ENCODE data around the gene FBXO3. TPM values are rescaled to one million over a fixed set of nuclear protein-coding genes. Genes with fewer than 3 reads are reported as not detected.

Gene FBXO3
- total and polyA plus RNA-seq, 2 of the 13 experiments (the other 11 are each of a cell fraction or from before 2014, with no cell fraction given), result 20.4 to 27.6 TPM

DNA sequence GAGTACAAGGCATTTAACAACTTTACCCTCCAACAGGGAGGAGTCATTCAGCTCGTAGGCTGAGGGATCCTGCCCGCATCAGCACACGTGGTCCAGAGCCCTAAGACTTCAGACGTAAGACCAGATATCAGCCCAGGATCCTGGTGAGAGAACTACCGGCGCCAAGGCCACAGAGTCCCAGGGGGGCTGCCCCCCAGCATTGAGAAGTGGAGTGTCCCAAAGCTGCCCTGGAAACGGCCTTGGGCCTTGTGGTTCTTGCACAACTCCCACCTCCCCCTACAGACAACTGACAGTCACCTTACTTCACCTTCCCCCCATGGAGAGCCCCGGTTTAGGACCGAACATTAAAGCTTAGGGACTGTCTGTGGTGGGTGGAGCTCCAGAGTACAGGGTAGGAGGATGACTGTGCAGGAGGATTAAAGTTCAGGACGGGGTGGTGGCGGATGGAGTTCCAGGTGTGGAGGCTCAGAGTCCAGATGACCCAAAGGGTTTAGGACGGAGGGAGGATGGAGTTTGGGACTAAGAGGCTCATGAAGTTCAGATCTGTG lies 74.7 kb downstream of the FBXO3 start (continued):
- TF ChIP-seq, protein P1, sequence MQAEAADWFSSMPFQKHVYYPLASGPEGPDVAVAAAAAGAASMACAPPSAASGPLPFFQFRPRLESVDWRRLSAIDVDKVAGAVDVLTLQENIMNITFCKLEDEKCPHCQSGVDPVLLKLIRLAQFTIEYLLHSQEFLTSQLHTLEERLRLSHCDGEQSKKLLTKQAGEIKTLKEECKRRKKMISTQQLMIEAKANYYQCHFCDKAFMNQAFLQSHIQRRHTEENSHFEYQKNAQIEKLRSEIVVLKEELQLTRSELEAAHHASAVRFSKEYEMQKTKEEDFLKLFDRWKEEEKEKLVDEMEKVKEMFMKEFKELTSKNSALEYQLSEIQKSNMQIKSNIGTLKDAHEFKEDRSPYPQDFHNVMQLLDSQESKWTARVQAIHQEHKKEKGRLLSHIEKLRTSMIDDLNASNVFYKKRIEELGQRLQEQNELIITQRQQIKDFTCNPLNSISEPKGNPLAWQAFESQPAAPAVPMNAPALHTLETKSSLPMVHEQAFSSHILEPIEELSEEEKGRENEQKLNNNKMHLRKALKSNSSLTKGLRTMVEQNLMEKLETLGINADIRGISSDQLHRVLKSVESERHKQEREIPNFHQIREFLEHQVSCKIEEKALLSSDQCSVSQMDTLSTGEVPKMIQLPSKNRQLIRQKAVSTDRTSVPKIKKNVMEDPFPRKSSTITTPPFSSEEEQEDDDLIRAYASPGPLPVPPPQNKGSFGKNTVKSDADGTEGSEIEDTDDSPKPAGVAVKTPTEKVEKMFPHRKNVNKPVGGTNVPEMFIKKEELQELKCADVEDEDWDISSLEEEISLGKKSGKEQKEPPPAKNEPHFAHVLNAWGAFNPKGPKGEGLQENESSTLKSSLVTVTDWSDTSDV (CRISPR knock-in tag; IDR thresholded peaks at IDR 0.05), result no peak
- TF ChIP-seq FLYWCH1 (CRISPR knock-in tag; IDR thresholded peaks at IDR 0.05) (no peak), ZNF768 (CRISPR knock-in tag; IDR thresholded peaks at IDR 0.05) (no peak), NONO (IDR thresholded peaks at IDR 0.05) (no peak), NONO (CRISPR knock-in tag; conservative IDR thresholded peaks at IDR 0.05) (no peak), NFIB (CRISPR knock-in tag; IDR thresholded peaks at IDR 0.05; ENCODE audit: borderline replicate concordance) (no peak), KMT2B (CRISPR knock-in tag; IDR thresholded peaks at IDR 0.05) (peak; percentile 28; the same call in 1 of the 2 replicates), EHMT2 (IDR thresholded peaks at IDR 0.05; ENCODE audit: borderline replicate concordance, low read depth, low read length) (peak; percentile 50; the same call in 1 of the 2 replicates), TBP (CRISPR knock-in tag; IDR thresholded peaks at IDR 0.05) (no peak), GABPA (IDR thresholded peaks at IDR 0.05; ENCODE audit: low read depth, low read length) (no peak), GABPA (CRISPR knock-in tag; IDR thresholded peaks at IDR 0.05; ENCODE audit: low read depth) (no peak), ZSCAN20 (CRISPR knock-in tag; IDR thresholded peaks at IDR 0.05; ENCODE audit: borderline replicate concordance) (no peak), TCF7 (IDR thresholded peaks at IDR 0.05; ENCODE audit: low read depth) (peak; percentile 44), ZNF350 (CRISPR knock-in tag; IDR thresholded peaks at IDR 0.05; ENCODE audit: borderline replicate concordance, low read depth) (peak; percentile 94), ZNF749 (CRISPR knock-in tag; IDR thresholded peaks at IDR 0.05; ENCODE audit: borderline replicate concordance) (no peak; the same call in 1 of the 2 replicates), SNAI1 (CRISPR knock-in tag; IDR thresholded peaks at IDR 0.05; ENCODE audit: borderline replicate concordance) (no peak), THYN1 (CRISPR knock-in tag; IDR thresholded peaks at IDR 0.05; ENCODE audit: borderline replicate concordance, low read depth) (no peak), ZSCAN12 (CRISPR knock-in tag; IDR thresholded peaks at IDR 0.05) (no peak), ZNF451 (CRISPR knock-in tag; IDR thresholded peaks at IDR 0.05) (no peak), IRF2 (CRISPR knock-in tag; IDR thresholded peaks at IDR 0.05) (no peak), SPEN (CRISPR knock-in tag; IDR thresholded peaks at IDR 0.05; ENCODE audit: low read depth) (no peak)
- TF ChIP-seq, protein P2, sequence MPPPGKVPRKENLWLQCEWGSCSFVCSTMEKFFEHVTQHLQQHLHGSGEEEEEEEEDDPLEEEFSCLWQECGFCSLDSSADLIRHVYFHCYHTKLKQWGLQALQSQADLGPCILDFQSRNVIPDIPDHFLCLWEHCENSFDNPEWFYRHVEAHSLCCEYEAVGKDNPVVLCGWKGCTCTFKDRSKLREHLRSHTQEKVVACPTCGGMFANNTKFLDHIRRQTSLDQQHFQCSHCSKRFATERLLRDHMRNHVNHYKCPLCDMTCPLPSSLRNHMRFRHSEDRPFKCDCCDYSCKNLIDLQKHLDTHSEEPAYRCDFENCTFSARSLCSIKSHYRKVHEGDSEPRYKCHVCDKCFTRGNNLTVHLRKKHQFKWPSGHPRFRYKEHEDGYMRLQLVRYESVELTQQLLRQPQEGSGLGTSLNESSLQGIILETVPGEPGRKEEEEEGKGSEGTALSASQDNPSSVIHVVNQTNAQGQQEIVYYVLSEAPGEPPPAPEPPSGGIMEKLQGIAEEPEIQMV (CRISPR knock-in tag; IDR thresholded peaks at IDR 0.05; ENCODE audit: low read depth), result no peak
- TF ChIP-seq, protein P3, sequence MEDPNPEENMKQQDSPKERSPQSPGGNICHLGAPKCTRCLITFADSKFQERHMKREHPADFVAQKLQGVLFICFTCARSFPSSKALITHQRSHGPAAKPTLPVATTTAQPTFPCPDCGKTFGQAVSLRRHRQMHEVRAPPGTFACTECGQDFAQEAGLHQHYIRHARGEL (CRISPR knock-in tag; IDR thresholded peaks at IDR 0.05), result no peak
- TF ChIP-seq, protein P4, sequence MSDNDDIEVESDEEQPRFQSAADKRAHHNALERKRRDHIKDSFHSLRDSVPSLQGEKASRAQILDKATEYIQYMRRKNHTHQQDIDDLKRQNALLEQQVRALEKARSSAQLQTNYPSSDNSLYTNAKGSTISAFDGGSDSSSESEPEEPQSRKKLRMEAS (IDR thresholded peaks at IDR 0.05), result no peak; the same call in 1 of the 2 replicates
- TF ChIP-seq, protein P5, sequence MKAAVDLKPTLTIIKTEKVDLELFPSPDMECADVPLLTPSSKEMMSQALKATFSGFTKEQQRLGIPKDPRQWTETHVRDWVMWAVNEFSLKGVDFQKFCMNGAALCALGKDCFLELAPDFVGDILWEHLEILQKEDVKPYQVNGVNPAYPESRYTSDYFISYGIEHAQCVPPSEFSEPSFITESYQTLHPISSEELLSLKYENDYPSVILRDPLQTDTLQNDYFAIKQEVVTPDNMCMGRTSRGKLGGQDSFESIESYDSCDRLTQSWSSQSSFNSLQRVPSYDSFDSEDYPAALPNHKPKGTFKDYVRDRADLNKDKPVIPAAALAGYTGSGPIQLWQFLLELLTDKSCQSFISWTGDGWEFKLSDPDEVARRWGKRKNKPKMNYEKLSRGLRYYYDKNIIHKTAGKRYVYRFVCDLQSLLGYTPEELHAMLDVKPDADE (CRISPR knock-in tag; IDR thresholded peaks at IDR 0.05), result no peak

Measured in HepG2 (cell line).